Vagina (tissue), 2 donors: Measurements from ENCODE around the gene FOXN3.

Experiments used
- POLR2A ChIP-seq, 2 donors: fragments of 450-650 bp; IDR thresholded peaks; one replicate each; pipeline ENCODE4 v1.6.1; 2017; ENCODE audit warnings: antibody characterized with exemption in 2 of 2, mild to moderate bottlenecking in 2 of 2, moderate library complexity in 2 of 2
- POLR2AphosphoS5 ChIP-seq, 2 donors: sonication (generic); formaldehyde crosslinking; IDR thresholded peaks; one replicate each; pipeline ENCODE4 v1.9.0; 2017; ENCODE audit warnings: antibody characterized with exemption in 2 of 2, mild to moderate bottlenecking in 2 of 2, low read depth in 1 of 2; ENCODE audit not compliant: insufficient read depth in 1 of 2

DNA sequence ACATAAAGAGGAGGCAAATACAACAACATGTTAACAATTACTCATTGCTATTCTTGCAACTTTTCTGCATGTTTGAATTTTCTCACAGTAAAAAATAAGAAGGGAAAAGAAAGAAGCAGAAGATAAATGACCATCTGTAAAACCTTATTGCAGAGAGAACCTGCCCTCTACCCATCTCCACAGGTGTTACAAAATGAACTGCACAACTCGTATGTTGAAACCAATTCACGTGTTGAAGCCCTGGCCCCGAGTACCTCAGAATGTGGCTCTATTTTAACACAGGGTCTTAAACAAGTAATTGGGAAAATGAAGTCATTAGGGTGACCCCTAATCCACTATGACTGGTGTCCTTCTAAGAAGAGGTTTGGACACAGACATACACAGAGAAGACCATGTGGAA lies 39.5 kb downstream of the FOXN3 start:
- TF ChIP-seq POLR2A (IDR thresholded peaks at IDR 0.05) (no peak), POLR2AphosphoS5 (IDR thresholded peaks at IDR 0.05; ENCODE audit: insufficient read depth in 1 of 2, low read depth in 1 of 2) (no peak)
